Stimulated activated CD4-positive, alpha-beta T cell treated with anti-CD3 and anti-CD28 coated beads, Interleukin-4, amount 100 ng/mL, for 24 hours (primary cell): Measurements from ENCODE around the gene SRM.

ENCODE experiments used
- DNase-seq: peaks from one replicate; pipeline ENCODE4 v3.0.0-alpha.2; 2020

Gene SRM

DNA sequence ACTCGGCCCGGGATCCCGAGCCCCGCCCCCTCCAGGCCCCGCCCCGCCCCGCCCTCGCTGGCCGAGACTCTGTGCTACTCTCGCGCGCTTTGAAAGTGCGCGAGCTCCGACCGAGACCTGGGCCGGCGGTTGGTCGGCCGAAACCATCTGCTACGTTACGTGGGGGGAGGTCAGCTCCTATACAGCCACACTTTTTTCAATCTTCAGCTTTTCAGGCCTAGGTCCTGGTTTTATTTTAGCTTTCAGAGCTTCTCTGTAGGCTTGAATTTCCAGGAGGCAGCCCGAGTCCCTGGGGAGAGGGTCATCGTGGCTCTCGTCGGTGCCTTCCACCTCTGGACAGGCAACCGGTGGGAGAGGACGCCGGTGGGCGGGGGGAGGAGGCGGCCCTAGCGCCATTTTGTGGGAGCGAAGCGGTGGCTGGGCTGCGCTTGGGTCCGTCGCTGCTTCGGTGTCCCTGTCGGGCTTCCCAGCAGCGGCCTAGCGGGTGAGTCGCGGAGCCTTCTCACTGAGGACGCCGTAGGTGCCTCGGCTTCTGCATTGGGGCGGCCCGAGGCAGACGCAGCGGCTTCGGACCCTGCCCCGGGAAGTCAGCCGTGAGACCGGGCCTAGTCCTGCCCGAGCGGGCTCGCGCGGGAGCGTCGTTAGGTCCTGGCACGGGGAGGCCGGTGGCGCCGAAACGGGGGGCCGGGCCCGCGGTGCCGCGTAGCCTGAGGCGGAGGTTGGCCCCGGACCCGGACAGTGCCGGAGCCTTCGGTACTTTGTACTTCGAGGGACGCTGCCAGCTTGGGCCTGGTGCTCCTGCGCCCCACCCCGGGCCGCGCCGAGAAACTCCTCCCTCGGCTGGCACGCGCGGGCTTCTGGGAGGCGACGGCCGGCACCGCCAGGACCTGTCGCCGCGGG is 47.3 kb downstream of the SRM start, which contains the start of gene TARDBP:
TSS of gene TARDBP (plus strand) at position 395 of the 900 bp plus-strand sequence. CDS start 1,074 bp downstream, outside the sequence.
- peak; percentile 92 for DNase-seq
